WTC11 (cell line): Measurements from ENCODE around the gene MYO15B.

Source experiments
- CDX4 ChIP-seq: fragments of 250-450 bp; sonication (Bioruptor Pico); IDR thresholded peaks from 2 replicates; pipeline ENCODE4 v1.9.0; 2021; ENCODE audit warnings: moderate library complexity, mild to moderate bottlenecking, inconsistent platforms, borderline replicate concordance
- CTCF ChIP-seq: fragments of 200-600 bp; IDR thresholded peaks from 2 replicates; pipeline ENCODE4 v1.8.0; 2022; ENCODE audit warnings: antibody characterized with exemption
- ERG ChIP-seq: fragments of 250-450 bp; sonication (Bioruptor Pico); IDR thresholded peaks from 2 replicates; pipeline ENCODE4 v1.8.0; 2021; ENCODE audit warnings: mild to moderate bottlenecking
- ESRRA ChIP-seq: sonication (generic); formaldehyde crosslinking; IDR thresholded peaks from 2 replicates; pipeline ENCODE4 v1.8.1; 2022; ENCODE audit warnings: mild to moderate bottlenecking, missing genetic modification reagents, borderline replicate concordance
- ETV6 ChIP-seq: sonication (generic); formaldehyde crosslinking; IDR thresholded peaks from 2 replicates; pipeline ENCODE4 v1.8.1; 2022; ENCODE audit warnings: mild to moderate bottlenecking, missing genetic modification reagents
- FOXP4 ChIP-seq: sonication (generic); formaldehyde crosslinking; IDR thresholded peaks from 2 replicates; pipeline ENCODE4 v1.8.0; 2022; ENCODE audit warnings: mild to moderate bottlenecking, missing genetic modification reagents
- GABPB1 ChIP-seq: sonication (generic); formaldehyde crosslinking; IDR thresholded peaks from 2 replicates; pipeline ENCODE4 v1.8.1; 2023; ENCODE audit warnings: mild to moderate bottlenecking, missing genetic modification reagents
- MAX ChIP-seq: sonication (generic); formaldehyde crosslinking; IDR thresholded peaks from 2 replicates; pipeline ENCODE4 v1.8.0; 2022; ENCODE audit warnings: mild to moderate bottlenecking, missing genetic modification reagents
- SP1 ChIP-seq: sonication (generic); formaldehyde crosslinking; conservative IDR thresholded peaks from 2 replicates; pipeline ENCODE4 v1.8.1; 2022; ENCODE audit warnings: missing genetic modification reagents
- USF2 ChIP-seq: sonication (generic); formaldehyde crosslinking; IDR thresholded peaks from 2 replicates; pipeline ENCODE4 v1.8.1; 2023; ENCODE audit warnings: mild to moderate bottlenecking, missing genetic modification reagents, moderate library complexity

- TF ChIP-seq ETV6 (no peak), CTCF (no peak), MAX (CRISPR knock-in tag) (no peak), GABPB1 (CRISPR knock-in tag) (no peak), USF2 (CRISPR knock-in tag) (no peak), ESRRA (CRISPR knock-in tag) (no peak), CDX4 (CRISPR knock-in tag) (no peak), ERG (no peak), SP1 (no peak), FOXP4 (no peak)
Observed at GRCh38 chr17:75627094-75627493, 39.5 kb downstream of the MYO15B start.
